CD14-positive monocyte (primary cell): ENCODE measurements around the gene SRSF4. TPM values are rescaled to one million over a fixed set of nuclear protein-coding genes. Genes with fewer than 3 reads are reported as not detected.

ENCODE experiments used
- DNase-seq, 3 donors: peaks; one replicate each; pipeline ENCODE4 v3.0.0-alpha.2; 2011 to 2022
- H2AFZ ChIP-seq: 2 replicates; pipeline ENCODE4 v1.6.0; 2012; ENCODE audit warnings: mild to moderate bottlenecking, low read depth, low read length, inconsistent platforms; ENCODE audit not compliant: insufficient read depth, poor library complexity, severe bottlenecking
- H3K27ac ChIP-seq, 2 donors: 1 replicate in 1 of 2; 2 replicates in 1 of 2; pipeline ENCODE4 v1.5.1; 2012 to 2013; ENCODE audit warnings: low read length in 2 of 2, control low read depth in 1 of 2, inconsistent platforms in 1 of 2, low read depth in 1 of 2, mild to moderate bottlenecking in 1 of 2
- H3K27me3 ChIP-seq, 2 donors: one replicate each; pipeline versions ENCODE4 v1.6.0 to v1.6.1; 2011 to 2013; ENCODE audit warnings: low read length in 2 of 2; ENCODE audit not compliant: control insufficient read depth in 2 of 2, insufficient read depth in 2 of 2
- H3K36me3 ChIP-seq, 2 donors: replicated peaks in 1 of 2; 1 replicate in 1 of 2; 2 replicates in 1 of 2; pipeline versions ENCODE4 v1.5.1 to v1.6.1; 2012 to 2013; ENCODE audit warnings: low read length in 2 of 2, control low read depth in 1 of 2, inconsistent platforms in 1 of 2, mild to moderate bottlenecking in 1 of 2; ENCODE audit not compliant: insufficient read depth in 2 of 2, control insufficient read depth in 1 of 2
- H3K4me1 ChIP-seq, 2 donors: 1 replicate in 1 of 2; 2 replicates in 1 of 2; pipeline versions ENCODE4 v1.5.1 to v1.6.1; 2012 to 2013; ENCODE audit warnings: low read length in 2 of 2, control low read depth in 1 of 2, inconsistent platforms in 1 of 2, mild to moderate bottlenecking in 1 of 2, moderate library complexity in 1 of 2; ENCODE audit not compliant: insufficient read depth in 2 of 2, control insufficient read depth in 1 of 2
- H3K4me2 ChIP-seq: replicated peaks from 2 replicates; pipeline ENCODE3; 2012; ENCODE audit warnings: low read length, moderate library complexity, mild to moderate bottlenecking; ENCODE audit not compliant: poor library complexity, severe bottlenecking; ENCODE audit errors: extremely low read depth
- H3K4me3 ChIP-seq, 3 experiments: fragments of 200-600 bp in 1 of 3; sonication (generic) in 1 of 3; replicated peaks in 1 of 3; 1 replicate in 2 of 3; 2 replicates in 1 of 3; pipeline ENCODE4 v1.5.1; 2011 to 2013; ENCODE audit warnings: low read length in 3 of 3, mild to moderate bottlenecking in 3 of 3, control low read depth in 2 of 3, low read depth in 2 of 3, inconsistent platforms in 1 of 3, moderate library complexity in 1 of 3
- H3K79me2 ChIP-seq: 2 replicates; pipeline ENCODE4 v1.6.0; 2012; ENCODE audit warnings: mild to moderate bottlenecking, control low read depth, inconsistent platforms, low read length, moderate library complexity; ENCODE audit not compliant: insufficient read depth
- H3K9ac ChIP-seq: 2 replicates; pipeline ENCODE4 v1.6.0; 2017; ENCODE audit warnings: low read length, mild to moderate bottlenecking; ENCODE audit not compliant: insufficient read depth, poor library complexity, severe bottlenecking
- H3K9me3 ChIP-seq, 2 donors: replicated peaks in 1 of 2; 1 replicate in 1 of 2; 2 replicates in 1 of 2; pipeline versions ENCODE4 v1.5.1 to v1.6.1; 2012 to 2013; ENCODE audit warnings: low read length in 2 of 2, control low read depth in 1 of 2; ENCODE audit not compliant: control insufficient read depth in 1 of 2, insufficient read depth in 1 of 2
- H4K20me1 ChIP-seq: 2 replicates; pipeline ENCODE4 v1.6.0; 2012; ENCODE audit warnings: mild to moderate bottlenecking, low read length, control low read depth, moderate library complexity; ENCODE audit not compliant: insufficient read depth
- H3K27ac Mint-ChIP-seq, 7 donors: one replicate each; pipeline ENCODE4 v1.8.0; 2020; ENCODE audit warnings: mild to moderate bottlenecking in 7 of 7, mixed read lengths in 7 of 7, moderate library complexity in 6 of 7, inconsistent platforms in 2 of 7
- H3K27me3 Mint-ChIP-seq, 3 donors: one replicate each; pipeline ENCODE4 v1.8.0; 2021 to 2022; ENCODE audit warnings: low read depth in 3 of 3, mild to moderate bottlenecking in 3 of 3, mixed read lengths in 3 of 3, moderate library complexity in 3 of 3, inconsistent platforms in 1 of 3
- H3K36me3 Mint-ChIP-seq, 2 donors: one replicate each; pipeline ENCODE4 v1.8.0; 2020; ENCODE audit warnings: mixed read lengths in 2 of 2, inconsistent platforms in 1 of 2, mild to moderate bottlenecking in 1 of 2
- H3K4me1 Mint-ChIP-seq: one replicate; pipeline ENCODE4 v1.8.0; 2020; ENCODE audit warnings: mild to moderate bottlenecking, mixed read lengths
- H3K4me3 Mint-ChIP-seq, 2 donors: one replicate each; pipeline ENCODE4 v1.8.0; 2020; ENCODE audit warnings: mild to moderate bottlenecking in 2 of 2, mixed read lengths in 2 of 2, moderate library complexity in 1 of 2
- H3K9me3 Mint-ChIP-seq, 7 donors: one replicate each; pipeline ENCODE4 v1.8.0; 2020 to 2022; ENCODE audit warnings: mixed read lengths in 7 of 7, mild to moderate bottlenecking in 6 of 7, moderate library complexity in 6 of 7, inconsistent platforms in 2 of 7
- CTCF ChIP-seq: fragments of 200-600 bp; IDR thresholded peaks from one replicate; pipeline ENCODE4 v1.8.0; 2022; ENCODE audit warnings: antibody characterized with exemption, mild to moderate bottlenecking
- WGBS: methylation state at CpG from one replicate; pipeline ENCODE4 v1.1.5; 2013; ENCODE audit warnings: missing lambda C conversion rate; ENCODE audit not compliant: insufficient coverage; 5-methylcytosine and 5-hydroxymethylcytosine counted together
- intact Hi-C, 2 donors: fragments of 100-400 bp; cut with micrococcal nuclease; formaldehyde crosslinking; loops; one replicate each; pipeline versions ENCODE4 v1.15.0 to v1.15.1; 2023
- polyA plus RNA-seq, 3 donors: library from polyadenylated mRNA; depleted of rRNA in 1 of 3; unstranded in 2 of 3; stranded (reverse) in 1 of 3; fragments of 300-500 nt in 2 of 3; fragments of >200 nt in 1 of 3; fragmentation: Illumina TruSeq in 2 of 3; gene quantifications; 1 replicate in 2 of 3; 2 replicates in 1 of 3; pipeline ENCODE4 v1.2.3, GENCODE V29; 2012 to 2021

SRSF4 gene
- polyA plus RNA-seq, 3 donors: 38.4 to 66.8 (median 55.5) TPM

DNA sequence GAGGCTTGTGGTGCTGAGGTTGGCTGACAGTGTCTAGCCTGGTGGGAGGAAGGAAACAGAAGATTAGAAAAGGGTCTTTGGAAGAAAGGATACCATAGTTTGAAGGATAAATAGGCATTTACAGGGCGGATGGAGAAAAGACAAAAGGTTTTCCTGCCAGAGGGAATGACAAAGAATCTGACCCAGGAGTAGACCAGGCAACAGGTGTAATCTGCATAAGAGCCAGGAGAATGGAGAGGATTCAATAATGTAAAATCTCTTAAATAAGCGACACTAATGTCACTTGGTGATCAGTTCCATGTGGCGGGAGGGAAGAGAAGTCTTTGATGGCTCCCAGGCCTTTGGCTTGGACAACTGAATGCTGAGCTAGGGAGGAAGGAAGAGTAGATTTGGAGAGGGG, 39.6 kb upstream of the SRSF4 start:
- no peak overlapping the region for H2AFZ ChIP-seq
- H3K27me3 Mint-ChIP-seq: no peaks in the 10 kb centered on the region
- H3K4me3 ChIP-seq: no peak overlapping the region
- H3K27ac ChIP-seq: no peak overlapping the region
- H3K9ac ChIP-seq: no peak overlapping the region
- intact Hi-C loops: no loop called here
- no peak for TF ChIP-seq CTCF
- peak overlapping the region in 1 of 7 donors; percentile 44 for H3K27ac Mint-ChIP-seq
- H4K20me1 ChIP-seq: no peaks in the 10 kb centered on the region
- H3K79me2 ChIP-seq: no peaks in the 10 kb centered on the region
- H3K4me3 Mint-ChIP-seq: no peak overlapping the region
- H3K36me3 ChIP-seq: peaks cover under 1 to 9% of the 10 kb centered on the region in 2 donors
- no peak for DNase-seq
- no peaks in the 10 kb centered on the region for H3K27me3 ChIP-seq
- no peak overlapping the region for H3K4me2 ChIP-seq
- WGBS: 100% methylated on average over 2 of the region's 3 CpGs
- no peaks in the 10 kb centered on the region for H3K9me3 Mint-ChIP-seq
- H3K4me1 Mint-ChIP-seq: peaks cover 5% of the 10 kb centered on the region
- no peaks in the 10 kb centered on the region for H3K9me3 ChIP-seq
- H3K36me3 Mint-ChIP-seq: peaks cover 9 to 18% of the 10 kb centered on the region in 2 donors
- H3K4me1 ChIP-seq: no peaks in the 10 kb centered on the region

- Histone ChIP-seq H3K4me1 (no peaks in the 10 kb centered on the region), H3K9ac (no peak overlapping the region), H3K4me2 (no peak overlapping the region), H2AFZ (no peak overlapping the region), H3K4me3 (no peak overlapping the region), H3K36me3 (peaks cover 17 to 26% of the 10 kb centered on the region in 2 donors), H3K79me2 (no peaks in the 10 kb centered on the region), H3K27ac (no peak overlapping the region), H3K27me3 (no peaks in the 10 kb centered on the region), H4K20me1 (no peaks in the 10 kb centered on the region), H3K9me3 (no peaks in the 10 kb centered on the region)
- no CpG with 5 or more reads among the region's 2 CpGs for WGBS
- Mint-ChIP-seq H3K4me1 (peaks cover 5% of the 10 kb centered on the region), H3K27me3 (no peaks in the 10 kb centered on the region), H3K27ac (peak overlapping the region in 1 of 7 donors; percentile 39), H3K36me3 (peaks cover 27% of the 10 kb centered on the region in 2 donors), H3K9me3 (no peaks in the 10 kb centered on the region), H3K4me3 (no peak overlapping the region)
- intact Hi-C loops: no loop called here
- TF ChIP-seq CTCF: no peak
- DNase-seq: no peak
Observed at GRCh38 chr1:29218223-29218622, 36.5 kb upstream of the SRSF4 start.
